Karpas-422 (cell line): ENCODE data around the gene TTC12. TPM values are rescaled to one million over a fixed set of nuclear protein-coding genes. Genes with fewer than 3 reads are reported as not detected.
"Not testable (repeated sequence)": the region's sequence is repeated elsewhere in the genome, so short reads cannot be mapped to it uniquely, and the experiment has no call there.

Experiments used
- DNase-seq: peaks from one replicate; pipeline ENCODE4 v3.0.0-alpha.2; 2015
- H2AFZ ChIP-seq: fragments of 200-600 bp; sonication (generic); 2 replicates; pipeline ENCODE4 v1.6.1; 2014; ENCODE audit warnings: antibody characterized with exemption, low read length, mixed read lengths
- H3K27ac ChIP-seq: fragments of 200-600 bp; sonication (generic); 2 replicates; pipeline ENCODE4 v1.5.1; 2014; ENCODE audit warnings: mild to moderate bottlenecking, low read length, moderate library complexity
- H3K27me3 ChIP-seq: fragments of 200-600 bp; sonication (generic); 2 replicates; pipeline ENCODE4 v1.6.1; 2014; ENCODE audit warnings: low read length, mixed read lengths
- H3K36me3 ChIP-seq: fragments of 200-600 bp; sonication (generic); 2 replicates; pipeline ENCODE4 v1.6.1; 2014; ENCODE audit warnings: low read length, mixed read lengths; ENCODE audit not compliant: insufficient read depth
- H3K4me1 ChIP-seq: fragments of 200-600 bp; sonication (generic); 2 replicates; pipeline ENCODE4 v1.6.1; 2014; ENCODE audit warnings: mild to moderate bottlenecking, low read length, mixed read lengths
- H3K4me2 ChIP-seq: fragments of 200-600 bp; sonication (generic); 2 replicates; pipeline ENCODE4 v1.6.1; 2014; ENCODE audit warnings: low read length, low read depth, mild to moderate bottlenecking; ENCODE audit not compliant: poor library complexity, severe bottlenecking
- H3K4me3 ChIP-seq: fragments of 200-600 bp; sonication (generic); 2 replicates; pipeline ENCODE4 v1.5.1; 2014; ENCODE audit warnings: mild to moderate bottlenecking, antibody characterized with exemption, low read length, mixed read lengths
- H3K79me2 ChIP-seq: fragments of 200-600 bp; sonication (generic); 2 replicates; pipeline ENCODE4 v1.6.1; 2014; ENCODE audit warnings: mild to moderate bottlenecking, low read length, mixed read lengths
- H3K9ac ChIP-seq: fragments of 200-600 bp; sonication (generic); 2 replicates; pipeline ENCODE4 v1.6.0; 2014; ENCODE audit warnings: low read length
- H3K9me2 ChIP-seq: fragments of 200-600 bp; sonication (generic), shearing (Covaris generic); replicated peaks from 2 replicates; pipeline ENCODE4 v1.6.0; 2014; ENCODE audit warnings: mild to moderate bottlenecking, low read length, moderate library complexity; ENCODE audit not compliant: insufficient read depth
- H3K9me3 ChIP-seq: fragments of 300-700, 200-600 bp; sonication (generic); 2 replicates; pipeline ENCODE4 v1.6.1; 2014; ENCODE audit warnings: low read length, mixed read lengths
- H4K20me1 ChIP-seq: fragments of 200-600 bp; sonication (generic); 2 replicates; pipeline ENCODE4 v1.6.1; 2014; ENCODE audit warnings: mild to moderate bottlenecking, antibody characterized with exemption, low read length, low read depth; ENCODE audit not compliant: insufficient read depth
- total RNA-seq: library from RNA; depleted of rRNA; stranded (reverse); fragments of >200 nt; shearing (Covaris generic); gene quantifications from 2 replicates; pipeline ENCODE4 v1.2.3, GENCODE V29; 2014; ENCODE audit warnings: low replicate concordance

The TTC12 gene
- total RNA-seq, 1 experiment from 2014 or later, result 7.2 TPM

DNA sequence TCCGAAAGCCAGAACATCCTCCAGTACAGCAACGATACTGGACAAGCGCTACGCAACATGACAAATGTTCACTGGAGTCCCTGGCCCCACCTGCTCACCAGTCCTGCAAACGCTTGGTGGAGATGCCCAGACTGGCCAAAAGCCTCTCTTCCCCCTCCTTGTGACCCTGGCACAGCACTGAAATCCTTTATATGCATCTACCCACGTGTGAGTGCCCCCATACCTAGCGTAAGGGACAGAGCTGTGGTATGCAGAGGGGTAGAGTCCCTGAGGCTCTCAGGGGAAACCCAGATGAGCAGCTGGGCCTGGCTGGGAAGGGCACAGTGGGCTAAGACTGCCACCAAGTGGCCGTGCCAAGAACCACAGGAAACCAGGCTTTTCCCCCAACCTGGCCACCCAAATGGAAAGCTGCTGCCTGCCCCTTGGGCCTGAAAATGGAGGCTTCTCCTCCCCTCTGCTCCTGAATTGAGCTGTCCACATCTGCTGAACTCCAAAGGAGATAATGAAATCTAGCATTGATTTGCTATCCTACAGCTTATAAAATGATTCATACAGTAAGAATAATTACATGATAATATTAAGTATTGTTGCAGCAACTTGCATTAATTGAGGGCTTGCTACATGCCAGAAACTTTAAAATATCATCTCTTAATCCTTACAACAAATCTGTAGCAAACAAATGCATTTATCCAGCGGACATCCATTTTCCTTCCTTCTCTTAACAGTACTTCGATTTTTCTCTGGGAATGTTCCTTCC is 24.8 kb upstream of the TTC12 start:
- no peak overlapping the region for H3K4me2 ChIP-seq
- peaks cover 14% of the 10 kb centered on the region for H3K4me1 ChIP-seq
- no peak overlapping the region for H2AFZ ChIP-seq
- no peaks in the 10 kb centered on the region for H3K79me2 ChIP-seq
- no peaks in the 10 kb centered on the region for H3K9me3 ChIP-seq
- H3K27me3 ChIP-seq, result no peaks in the 10 kb centered on the region
- H3K36me3 ChIP-seq, result no peaks in the 10 kb centered on the region
- no peaks in the 10 kb centered on the region for H3K9me2 ChIP-seq
- no peak overlapping the region for H3K27ac ChIP-seq
- H4K20me1 ChIP-seq, result no peaks in the 10 kb centered on the region
- H3K4me3 ChIP-seq, result no peak overlapping the region
- no peak overlapping the region for H3K9ac ChIP-seq
- peak; percentile 81 for DNase-seq

DNA sequence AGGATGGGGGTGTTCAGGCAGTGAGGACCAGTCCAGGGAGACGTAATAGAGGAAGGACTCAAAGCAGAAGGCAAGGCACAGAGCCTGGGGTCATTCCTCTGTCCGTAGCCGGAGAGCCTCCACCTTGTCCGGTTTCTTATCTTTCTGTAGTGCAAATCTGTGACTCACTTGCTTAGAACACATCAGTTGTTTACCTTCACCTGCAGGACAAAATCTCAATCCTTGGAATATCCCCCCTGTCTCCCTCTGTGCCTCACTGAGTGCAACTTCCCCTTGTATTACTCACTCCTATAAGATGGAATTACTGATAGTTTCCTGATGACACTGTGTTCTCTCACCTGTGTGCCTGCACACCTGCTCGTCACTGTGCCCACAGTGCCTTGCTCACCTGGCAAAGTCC is 20.4 kb upstream of the TTC12 start:
- no peak for DNase-seq
- H3K27ac ChIP-seq, result no peak overlapping the region

DNA sequence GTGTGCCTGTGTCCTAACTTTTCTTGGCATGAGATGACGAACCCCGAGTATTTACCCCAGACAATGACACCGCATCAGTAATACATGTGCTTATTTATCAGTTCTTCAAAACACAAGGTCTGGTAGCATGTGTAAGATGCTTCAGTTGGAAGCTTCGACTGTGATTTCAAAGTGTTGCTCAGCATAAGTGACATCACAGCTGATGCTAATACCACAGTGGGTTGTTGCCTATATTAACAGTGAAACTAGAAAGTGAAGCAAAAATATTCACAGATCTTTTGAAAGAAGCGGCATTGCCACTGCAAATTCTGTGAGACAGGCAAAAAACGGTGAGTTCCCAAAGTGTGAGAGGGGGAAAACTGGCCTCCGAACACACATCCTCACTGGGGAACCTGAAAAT is 18.4 kb upstream of the TTC12 start:
- Histone ChIP-seq H3K36me3 (no peaks in the 10 kb centered on the region), H3K79me2 (no peaks in the 10 kb centered on the region), H2AFZ (no peak overlapping the region), H3K4me3 (no peak overlapping the region), H3K27ac (no peak overlapping the region), H3K9ac (no peak overlapping the region), H3K4me2 (no peak overlapping the region), H3K27me3 (no peaks in the 10 kb centered on the region), H3K4me1 (peaks cover 6% of the 10 kb centered on the region), H3K9me2 (no peaks in the 10 kb centered on the region), H3K9me3 (no peaks in the 10 kb centered on the region), H4K20me1 (no peaks in the 10 kb centered on the region)
- DNase-seq, result no peak

More for the DNA sequence above, 20.4 kb upstream of the TTC12 start:
- Histone ChIP-seq H3K4me3 (no peak overlapping the region), H3K4me1 (peaks cover 14% of the 10 kb centered on the region), H3K4me2 (no peak overlapping the region), H3K9me2 (no peaks in the 10 kb centered on the region), H3K79me2 (no peaks in the 10 kb centered on the region), H3K27me3 (no peaks in the 10 kb centered on the region), H3K9ac (no peak overlapping the region), H4K20me1 (no peaks in the 10 kb centered on the region), H3K36me3 (no peaks in the 10 kb centered on the region), H3K9me3 (no peaks in the 10 kb centered on the region), H2AFZ (no peak overlapping the region)

DNA sequence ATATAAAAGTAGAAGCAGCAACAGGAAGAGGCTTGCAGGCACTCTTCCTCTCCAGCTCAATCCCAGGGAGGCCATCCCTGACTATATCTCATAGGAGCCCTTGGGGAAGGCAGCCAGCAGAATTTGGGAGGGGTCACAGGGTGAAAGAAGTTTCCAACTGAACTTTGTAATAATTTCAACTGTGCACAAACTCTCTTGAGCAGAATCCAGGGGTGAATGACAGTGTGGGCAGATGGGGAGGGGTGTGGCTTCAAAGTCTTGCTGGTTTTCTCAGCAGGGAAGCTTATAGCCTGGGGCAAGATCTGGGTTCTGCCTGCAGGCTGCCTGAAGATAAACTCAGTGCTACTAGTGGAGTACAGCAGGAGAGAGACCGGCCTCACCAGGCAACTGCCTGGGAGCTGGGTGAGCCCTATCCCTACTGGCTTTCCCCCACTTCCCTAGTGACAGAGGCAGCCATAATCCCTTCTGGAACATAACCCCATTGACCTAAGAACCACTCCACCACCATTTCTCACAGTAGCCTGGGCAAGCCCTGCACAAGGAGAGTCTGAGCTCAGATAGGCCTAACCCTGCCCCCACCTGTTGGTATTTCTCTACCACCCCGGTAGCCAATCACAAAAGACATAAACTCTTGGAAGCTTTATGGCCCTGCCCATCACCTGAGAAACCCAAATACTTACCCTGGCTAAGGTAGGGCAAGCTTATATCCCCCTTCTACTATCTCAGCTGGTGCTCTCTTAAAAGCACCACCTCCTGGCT is 17.8 kb upstream of the TTC12 start:
- H3K27me3 ChIP-seq, result no peaks in the 10 kb centered on the region
- H3K79me2 ChIP-seq, result no peaks in the 10 kb centered on the region
- H3K4me3 ChIP-seq, result no peak overlapping the region
- DNase-seq, result no peak
- no peaks in the 10 kb centered on the region for H3K9me3 ChIP-seq
- H3K4me1 ChIP-seq, result peaks cover 6% of the 10 kb centered on the region
- no peak overlapping the region for H3K4me2 ChIP-seq
- no peak overlapping the region for H2AFZ ChIP-seq
- no peak overlapping the region for H3K9ac ChIP-seq
- H3K27ac ChIP-seq, result no peak overlapping the region
- H4K20me1 ChIP-seq, result no peaks in the 10 kb centered on the region
- no peaks in the 10 kb centered on the region for H3K9me2 ChIP-seq
- H3K36me3 ChIP-seq, result no peaks in the 10 kb centered on the region

DNA sequence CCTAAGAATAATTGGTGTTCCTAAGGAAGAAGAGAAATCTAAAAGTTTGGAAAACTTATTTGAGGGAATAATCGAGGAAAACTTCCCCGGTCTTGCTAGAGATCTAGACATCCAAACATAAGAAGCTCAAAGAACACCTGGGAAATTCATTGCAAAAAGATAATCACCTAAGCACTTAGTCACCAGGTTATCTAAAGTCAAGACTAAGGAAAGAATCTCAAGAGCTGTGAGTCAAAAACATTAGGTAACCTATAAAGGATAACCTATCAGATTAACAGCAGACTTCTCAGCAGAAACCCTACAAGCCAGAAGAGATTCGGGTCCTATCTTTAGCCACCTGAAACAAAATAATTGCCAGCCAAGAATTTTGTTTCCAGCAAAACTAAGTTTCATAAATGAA is 15.9 kb upstream of the TTC12 start:
- not testable (repeated sequence) for H3K4me1 ChIP-seq, H3K4me3 ChIP-seq, H3K27me3 ChIP-seq, H3K27ac ChIP-seq, H4K20me1 ChIP-seq, H3K79me2 ChIP-seq, H3K9me2 ChIP-seq, DNase-seq, H3K4me2 ChIP-seq, H2AFZ ChIP-seq, H3K9me3 ChIP-seq, H3K9ac ChIP-seq, H3K36me3 ChIP-seq

DNA sequence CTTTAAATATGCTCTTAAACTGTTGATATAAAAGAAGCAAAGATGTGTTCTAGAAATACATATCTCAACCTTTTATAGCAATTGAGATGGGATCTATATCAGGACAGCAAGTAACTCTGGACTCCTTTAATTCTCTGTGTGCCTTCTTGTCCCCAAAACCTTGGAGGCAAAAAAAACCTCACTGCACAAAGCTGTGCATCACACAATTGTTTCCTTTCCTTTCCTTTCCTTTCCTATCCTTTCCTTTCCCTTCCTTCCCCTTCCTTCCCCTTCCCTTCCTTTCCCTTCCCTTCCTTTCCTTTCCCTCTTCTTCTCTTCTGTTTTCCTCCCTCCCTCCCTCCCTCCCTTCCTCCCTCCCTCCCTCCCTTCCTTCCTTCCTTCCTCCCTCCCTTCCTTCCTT is 9.5 kb upstream of the TTC12 start:
- no peak overlapping the region for H3K9ac ChIP-seq
- no peaks in the 10 kb centered on the region for H3K9me3 ChIP-seq
- H3K79me2 ChIP-seq, result no peaks in the 10 kb centered on the region
- H3K4me1 ChIP-seq, result no peaks in the 10 kb centered on the region
- H3K27me3 ChIP-seq, result no peaks in the 10 kb centered on the region
- no peaks in the 10 kb centered on the region for H4K20me1 ChIP-seq
- no peaks in the 10 kb centered on the region for H3K36me3 ChIP-seq
- no peak for DNase-seq
- H3K9me2 ChIP-seq, result no peaks in the 10 kb centered on the region
- H2AFZ ChIP-seq, result no peak overlapping the region
- H3K27ac ChIP-seq, result no peak overlapping the region
- no peak overlapping the region for H3K4me2 ChIP-seq
- no peak overlapping the region for H3K4me3 ChIP-seq

DNA sequence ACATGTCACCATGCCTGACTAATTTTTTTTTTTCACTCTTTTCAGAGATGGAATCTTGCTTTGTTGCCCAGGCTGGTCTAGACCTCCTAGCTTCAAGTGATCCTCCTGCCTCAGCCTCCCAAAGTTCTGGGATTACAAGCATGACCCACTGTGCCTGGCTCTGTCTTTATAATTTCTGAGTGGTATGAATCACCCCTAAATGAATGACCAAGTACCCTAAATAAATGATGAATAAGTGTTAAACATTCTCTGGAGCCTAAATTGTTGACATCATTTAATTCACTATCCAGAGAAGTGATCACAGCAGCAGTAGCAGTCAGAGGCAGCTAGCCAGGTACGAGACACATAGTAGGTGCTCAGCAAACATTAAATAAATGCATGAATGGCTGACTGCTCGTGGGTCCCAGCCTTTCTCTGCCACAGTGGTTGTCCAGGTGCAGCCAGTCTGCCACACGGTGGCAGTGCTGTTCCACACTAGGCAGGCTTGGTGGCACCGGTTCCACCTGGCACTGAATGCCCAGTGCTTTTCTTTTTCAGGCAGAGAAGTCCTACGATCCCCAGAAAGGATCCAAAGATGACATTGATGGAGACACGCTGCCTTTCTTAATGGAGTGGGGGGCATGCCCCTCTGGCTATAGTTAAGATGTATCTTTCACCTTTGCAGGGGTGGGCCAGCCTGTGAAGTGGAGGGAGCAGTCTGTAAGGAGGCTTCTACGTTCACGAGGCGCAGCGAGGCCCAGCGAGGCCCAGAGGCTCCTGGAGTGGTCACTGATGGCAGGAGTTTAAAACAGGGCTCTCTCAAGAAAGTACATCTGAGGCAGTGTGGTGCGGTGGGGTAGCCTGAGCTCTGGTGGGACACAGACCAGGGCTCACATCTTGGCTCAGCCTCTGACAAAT is 8.7 kb upstream of the TTC12 start:
- DNase-seq, result peak; percentile 81
- Histone ChIP-seq H4K20me1 (no peaks in the 10 kb centered on the region), H3K9me3 (no peaks in the 10 kb centered on the region), H3K4me1 (no peaks in the 10 kb centered on the region), H3K27me3 (no peaks in the 10 kb centered on the region), H3K79me2 (no peaks in the 10 kb centered on the region), H3K9me2 (no peaks in the 10 kb centered on the region), H3K27ac (no peak overlapping the region), H3K36me3 (no peaks in the 10 kb centered on the region), H3K4me2 (no peak overlapping the region), H3K4me3 (no peak overlapping the region), H2AFZ (no peak overlapping the region), H3K9ac (no peak overlapping the region)

DNA sequence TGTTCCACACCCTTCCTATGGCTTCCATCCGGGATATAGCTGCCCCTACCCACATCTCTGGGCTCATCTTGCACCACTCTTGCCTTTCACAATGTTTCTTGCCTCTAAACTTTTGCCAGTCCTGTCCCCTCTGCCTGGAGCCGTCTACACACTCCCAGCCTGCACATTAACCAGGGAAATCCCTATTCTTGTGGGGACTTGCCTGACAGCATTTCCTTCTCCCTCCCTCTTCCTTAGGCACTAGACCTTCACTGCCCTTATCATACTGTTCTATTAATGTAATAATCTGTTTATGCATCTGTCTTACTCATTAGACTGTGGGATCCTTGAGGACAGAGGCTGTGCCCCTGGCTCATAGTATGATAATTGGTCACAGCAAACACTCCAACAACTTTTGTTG is 5.8 kb upstream of the TTC12 start:
- no peak for DNase-seq
- H4K20me1 ChIP-seq, result no peaks in the 10 kb centered on the region
- H3K9ac ChIP-seq, result no peak overlapping the region
- no peaks in the 10 kb centered on the region for H3K9me3 ChIP-seq
- no peaks in the 10 kb centered on the region for H3K27me3 ChIP-seq
- H2AFZ ChIP-seq, result no peak overlapping the region
- H3K4me3 ChIP-seq, result no peak overlapping the region
- H3K9me2 ChIP-seq, result no peaks in the 10 kb centered on the region
- H3K79me2 ChIP-seq, result no peaks in the 10 kb centered on the region
- no peak overlapping the region for H3K27ac ChIP-seq
- no peak overlapping the region for H3K4me2 ChIP-seq
- no peaks in the 10 kb centered on the region for H3K36me3 ChIP-seq
- H3K4me1 ChIP-seq, result peaks cover 2% of the 10 kb centered on the region
